ENCODE measurements around the gene SIPA1L3.

Gene SIPA1L3

GRCh38 chr19:38020311-38020710 is 113.3 kb downstream of the SIPA1L3 start:
- Histone ChIP-seq H3K79me2 (ENCODE audit: insufficient read depth, low read length) (peaks cover 93% of the 10 kb centered on the region), H3K9me3 (ENCODE audit: insufficient read depth, low read length) (no peaks in the 10 kb centered on the region), H3K27me3 (ENCODE audit: low read length) (no peaks in the 10 kb centered on the region), H4K20me1 (ENCODE audit: low read depth, low read length) (no peaks in the 10 kb centered on the region), H2AFZ (ENCODE audit: low read depth, low read length, severe bottlenecking) (no peak overlapping the region), H3K36me3 (ENCODE audit: low read length) (no peaks in the 10 kb centered on the region), H3F3A (ENCODE audit: insufficient read depth) (no peaks in the 10 kb centered on the region), H3K9ac (ENCODE audit: low read length) (no peak overlapping the region), H3K4me3 (ENCODE audit: insufficient read depth, low read length, poor library complexity, severe bottlenecking) (no peak overlapping the region), H3K4me2 (ENCODE audit: low read depth, low read length, poor library complexity, severe bottlenecking) (no peak overlapping the region), H3K9me2 (replicated peaks; ENCODE audit: insufficient read depth, low read length) (no peaks in the 10 kb centered on the region), H3K27ac (ENCODE audit: low read depth, low read length) (no peak overlapping the region)
- no peak for TF ChIP-seq EZH2phosphoT487 (conservative IDR thresholded peaks at IDR 0.05; ENCODE audit: low read length)
- TF ChIP-seq CTCF (IDR thresholded peaks at IDR 0.05; ENCODE audit: insufficient read depth, low read length, poor library complexity, severe bottlenecking), result no peak

- Histone ChIP-seq H3K27me3 (ENCODE audit: low read length) (no peaks in the 10 kb centered on the region), H3K9ac (ENCODE audit: low read length) (no peak overlapping the region), H3K79me2 (ENCODE audit: insufficient read depth, low read length) (peaks cover 93% of the 10 kb centered on the region), H3K4me2 (ENCODE audit: low read depth, low read length, poor library complexity, severe bottlenecking) (no peak overlapping the region), H3K27ac (ENCODE audit: low read depth, low read length) (no peak overlapping the region), H3K9me3 (ENCODE audit: insufficient read depth, low read length) (no peaks in the 10 kb centered on the region), H3K36me3 (ENCODE audit: low read length) (no peaks in the 10 kb centered on the region), H4K20me1 (ENCODE audit: low read depth, low read length) (no peaks in the 10 kb centered on the region), H3F3A (ENCODE audit: insufficient read depth) (no peaks in the 10 kb centered on the region), H3K9me2 (replicated peaks; ENCODE audit: insufficient read depth, low read length) (no peaks in the 10 kb centered on the region), H2AFZ (ENCODE audit: low read depth, low read length, severe bottlenecking) (no peak overlapping the region), H3K4me3 (ENCODE audit: insufficient read depth, low read length, poor library complexity, severe bottlenecking) (no peak overlapping the region)
- no peak for TF ChIP-seq CTCF (IDR thresholded peaks at IDR 0.05; ENCODE audit: insufficient read depth, low read length, poor library complexity, severe bottlenecking)
- no peak for TF ChIP-seq EZH2phosphoT487 (conservative IDR thresholded peaks at IDR 0.05; ENCODE audit: low read length)
Observed at GRCh38 chr19:38021352-38021751, 114.3 kb downstream of the SIPA1L3 start.

GRCh38 chr19:38022791-38023670 is 116.0 kb downstream of the SIPA1L3 start:
- Histone ChIP-seq H2AFZ (ENCODE audit: low read depth, low read length, severe bottlenecking) (no peak overlapping the region), H3K9ac (ENCODE audit: low read length) (no peak overlapping the region), H3K4me2 (ENCODE audit: low read depth, low read length, poor library complexity, severe bottlenecking) (no peak overlapping the region), H3K9me2 (replicated peaks; ENCODE audit: insufficient read depth, low read length) (no peaks in the 10 kb centered on the region), H3K36me3 (ENCODE audit: low read length) (no peaks in the 10 kb centered on the region), H3K79me2 (ENCODE audit: insufficient read depth, low read length) (peaks cover 94% of the 10 kb centered on the region), H3K4me3 (ENCODE audit: insufficient read depth, low read length, poor library complexity, severe bottlenecking) (no peak overlapping the region), H3K27me3 (ENCODE audit: low read length) (no peaks in the 10 kb centered on the region), H3K9me3 (ENCODE audit: insufficient read depth, low read length) (no peaks in the 10 kb centered on the region), H3K27ac (ENCODE audit: low read depth, low read length) (no peak overlapping the region), H4K20me1 (ENCODE audit: low read depth, low read length) (no peaks in the 10 kb centered on the region), H3F3A (ENCODE audit: insufficient read depth) (no peaks in the 10 kb centered on the region)
- TF ChIP-seq EZH2phosphoT487 (conservative IDR thresholded peaks at IDR 0.05; ENCODE audit: low read length) (no peak), CTCF (IDR thresholded peaks at IDR 0.05; ENCODE audit: insufficient read depth, low read length, poor library complexity, severe bottlenecking) (no peak)

Measured in SU-DHL-6 (cell line).